HepG2 (cell line): ENCODE results near the gene BICDL2. TPM values are rescaled to one million over a fixed set of nuclear protein-coding genes. Genes with fewer than 3 reads are reported as not detected.

Experiments used
- AGO2 ChIP-seq: fragments of 200-400 bp; formaldehyde crosslinking; optimal IDR thresholded peaks from 2 replicates; pipeline ENCODE3; 2017; ENCODE audit warnings: mild to moderate bottlenecking, low read depth, low read length, moderate library complexity
- ASH2L ChIP-seq: fragments of 300-600, 200-600 bp; sonication (generic); IDR thresholded peaks from 2 replicates; pipeline ENCODE4 v1.7.0; 2017; ENCODE audit warnings: low read depth, mild to moderate bottlenecking, moderate library complexity, mixed read lengths, low read length; ENCODE audit not compliant: insufficient read length
- BRCA1 ChIP-seq: sonication (generic); formaldehyde crosslinking; IDR thresholded peaks from 2 replicates; pipeline ENCODE4 v1.4.0; 2020; ENCODE audit warnings: missing genetic modification reagents
- DMAP1 ChIP-seq: IDR thresholded peaks from 2 replicates; pipeline ENCODE4 v1.6.1; 2016
- ELF4 ChIP-seq: sonication (generic); formaldehyde crosslinking; IDR thresholded peaks from 2 replicates; pipeline ENCODE4 v1.5.0; 2020; ENCODE audit warnings: missing genetic modification reagents, mild to moderate bottlenecking, moderate library complexity, borderline replicate concordance
- EZH2 ChIP-seq: conservative IDR thresholded peaks from 2 replicates; pipeline ENCODE4 v1.6.1; 2012; ENCODE audit warnings: mild to moderate bottlenecking, low read depth, low read length, moderate library complexity
- HNRNPH1 ChIP-seq: fragments of 200-400 bp; formaldehyde crosslinking; optimal IDR thresholded peaks from 2 replicates; pipeline ENCODE3; 2017; ENCODE audit warnings: mild to moderate bottlenecking, low read depth, low read length
- KAT7 ChIP-seq: IDR thresholded peaks from 2 replicates; pipeline ENCODE4 v1.6.1; 2018; ENCODE audit warnings: borderline replicate concordance, missing compliant biosample characterization
- KDM2A ChIP-seq: sonication (generic); formaldehyde crosslinking; IDR thresholded peaks from 2 replicates; pipeline ENCODE4 v1.4.0; 2020; ENCODE audit warnings: low read depth, missing genetic modification reagents, borderline replicate concordance
- MAF1 ChIP-seq: sonication (generic); formaldehyde crosslinking; IDR thresholded peaks from 2 replicates; pipeline ENCODE4 v1.5.0; 2020; ENCODE audit warnings: missing genetic modification reagents, borderline replicate concordance
- NCOA5 ChIP-seq: sonication (generic); formaldehyde crosslinking; IDR thresholded peaks from 2 replicates; pipeline ENCODE4 v1.4.0; 2020; ENCODE audit warnings: missing genetic modification reagents
- PHF20 ChIP-seq: sonication (generic); formaldehyde crosslinking; IDR thresholded peaks from 2 replicates; pipeline ENCODE4 v1.5.0; 2020; ENCODE audit warnings: mild to moderate bottlenecking, missing genetic modification reagents
- RNF2 ChIP-seq: fragments of 450-650 bp; conservative IDR thresholded peaks from 2 replicates; pipeline ENCODE4 v1.6.1; 2016; ENCODE audit warnings: low read depth
- SNRNP70 ChIP-seq: fragments of 200-400 bp; formaldehyde crosslinking; IDR thresholded peaks from 2 replicates; pipeline ENCODE4 v1.6.1; 2017; ENCODE audit warnings: mild to moderate bottlenecking, low read depth, low read length, moderate library complexity
- STAT5B ChIP-seq: sonication (generic); formaldehyde crosslinking; IDR thresholded peaks from 2 replicates; pipeline ENCODE4 v1.4.0; 2020; ENCODE audit warnings: missing genetic modification reagents
- TSC22D2 ChIP-seq: sonication (generic); formaldehyde crosslinking; IDR thresholded peaks from 2 replicates; pipeline ENCODE4 v1.5.1; 2020; ENCODE audit warnings: missing genetic modification reagents, mild to moderate bottlenecking, borderline replicate concordance
- XBP1 ChIP-seq: sonication (generic); formaldehyde crosslinking; IDR thresholded peaks from 2 replicates; pipeline ENCODE4 v1.5.0; 2020; ENCODE audit warnings: missing genetic modification reagents
- ZBTB21 ChIP-seq: sonication (generic); formaldehyde crosslinking; IDR thresholded peaks from 2 replicates; pipeline ENCODE4 v1.4.0; 2020; ENCODE audit warnings: missing genetic modification reagents
- ZC3H13 ChIP-seq: sonication (generic); formaldehyde crosslinking; IDR thresholded peaks from 2 replicates; pipeline ENCODE4 v1.8.1; 2023; ENCODE audit warnings: mild to moderate bottlenecking, missing genetic modification reagents, moderate library complexity
- ZKSCAN1 ChIP-seq: fragments of 150-350 bp; IDR thresholded peaks from 2 replicates; pipeline ENCODE4 v1.6.1; 2014; ENCODE audit warnings: low read length
- ZNF121 ChIP-seq: sonication (generic); formaldehyde crosslinking; IDR thresholded peaks from 2 replicates; pipeline ENCODE4 v1.5.0; 2020; ENCODE audit warnings: mild to moderate bottlenecking, missing genetic modification reagents
- ZNF232 ChIP-seq: sonication (generic); formaldehyde crosslinking; IDR thresholded peaks from 2 replicates; pipeline ENCODE4 v1.4.0; 2020; ENCODE audit warnings: missing genetic modification reagents, borderline replicate concordance
- ZNF326 ChIP-seq: sonication (generic); formaldehyde crosslinking; IDR thresholded peaks from 2 replicates; pipeline ENCODE4 v1.4.0; 2020; ENCODE audit warnings: missing genetic modification reagents, borderline replicate concordance
- ZNF543 ChIP-seq: sonication (generic); formaldehyde crosslinking; IDR thresholded peaks from 2 replicates; pipeline ENCODE4 v1.4.0; 2020; ENCODE audit warnings: mild to moderate bottlenecking, missing genetic modification reagents
- ZNF570 ChIP-seq: sonication (generic); formaldehyde crosslinking; IDR thresholded peaks from 2 replicates; pipeline ENCODE4 v1.4.0; 2020; ENCODE audit warnings: mild to moderate bottlenecking, missing genetic modification reagents, borderline replicate concordance
- ZNF572 ChIP-seq: sonication (generic); formaldehyde crosslinking; IDR thresholded peaks from 2 replicates; pipeline ENCODE4 v1.5.1; 2020; ENCODE audit warnings: mild to moderate bottlenecking, missing genetic modification reagents
- ZNF678 ChIP-seq: sonication (generic); formaldehyde crosslinking; IDR thresholded peaks from 2 replicates; pipeline ENCODE4 v1.4.0; 2020; ENCODE audit warnings: mild to moderate bottlenecking, missing genetic modification reagents
- ZNF879 ChIP-seq: sonication (generic); formaldehyde crosslinking; IDR thresholded peaks from 2 replicates; pipeline ENCODE4 v1.8.1; 2023; ENCODE audit warnings: missing genetic modification reagents
- ZSCAN30 ChIP-seq: sonication (generic); formaldehyde crosslinking; IDR thresholded peaks from 2 replicates; pipeline ENCODE4 v1.5.0; 2020; ENCODE audit warnings: mild to moderate bottlenecking, missing genetic modification reagents
- polyA plus RNA-seq, 8 experiments: library from polyadenylated mRNA; depleted of rRNA in 3 of 8; stranded (reverse) in 7 of 8; unstranded in 1 of 8; fragments of >200 nt; fragmentation: Illumina TruSeq in 4 of 8; extraction: Trizol in 4 of 8; gene quantifications; 2 replicates each; pipeline versions ENCODE4 v1.2.1 to v1.2.3, GENCODE V29; 2011 to 2016; ENCODE audit warnings: low read depth in 4 of 8, missing spikeins in 1 of 8, mixed read lengths in 1 of 8; ENCODE audit not compliant: insufficient read depth in 1 of 8
- total RNA-seq, 5 experiments: library from RNA; depleted of rRNA; stranded (reverse); fragments of >200 nt; fragmentation: Illumina TruSeq; extraction: Trizol; gene quantifications; 2 replicates each; pipeline ENCODE4 v1.2.3, GENCODE V29; 2016; ENCODE audit warnings: low read depth in 1 of 5
- TF ChIP-seq, protein P1 (sequence below): sonication (generic); formaldehyde crosslinking; IDR thresholded peaks from 2 replicates; pipeline ENCODE4 v1.4.0; 2020; ENCODE audit warnings: low read depth, mild to moderate bottlenecking, missing genetic modification reagents
- TF ChIP-seq, protein P2 (sequence below), 2 experiments: fragments of 450-650 bp in 1 of 2; sonication (generic) in 1 of 2; formaldehyde crosslinking; IDR thresholded peaks; 2 replicates each; pipeline versions ENCODE4 v1.5.0 to v1.8.0; 2020 to 2022; ENCODE audit warnings: mild to moderate bottlenecking in 1 of 2, missing genetic modification reagents in 1 of 2

BICDL2 gene
- total and polyA plus RNA-seq, 2 of the 13 experiments (the other 11 are each of a cell fraction or from before 2014, with no cell fraction given), result 0.12 TPM; not detected in 1

DNA sequence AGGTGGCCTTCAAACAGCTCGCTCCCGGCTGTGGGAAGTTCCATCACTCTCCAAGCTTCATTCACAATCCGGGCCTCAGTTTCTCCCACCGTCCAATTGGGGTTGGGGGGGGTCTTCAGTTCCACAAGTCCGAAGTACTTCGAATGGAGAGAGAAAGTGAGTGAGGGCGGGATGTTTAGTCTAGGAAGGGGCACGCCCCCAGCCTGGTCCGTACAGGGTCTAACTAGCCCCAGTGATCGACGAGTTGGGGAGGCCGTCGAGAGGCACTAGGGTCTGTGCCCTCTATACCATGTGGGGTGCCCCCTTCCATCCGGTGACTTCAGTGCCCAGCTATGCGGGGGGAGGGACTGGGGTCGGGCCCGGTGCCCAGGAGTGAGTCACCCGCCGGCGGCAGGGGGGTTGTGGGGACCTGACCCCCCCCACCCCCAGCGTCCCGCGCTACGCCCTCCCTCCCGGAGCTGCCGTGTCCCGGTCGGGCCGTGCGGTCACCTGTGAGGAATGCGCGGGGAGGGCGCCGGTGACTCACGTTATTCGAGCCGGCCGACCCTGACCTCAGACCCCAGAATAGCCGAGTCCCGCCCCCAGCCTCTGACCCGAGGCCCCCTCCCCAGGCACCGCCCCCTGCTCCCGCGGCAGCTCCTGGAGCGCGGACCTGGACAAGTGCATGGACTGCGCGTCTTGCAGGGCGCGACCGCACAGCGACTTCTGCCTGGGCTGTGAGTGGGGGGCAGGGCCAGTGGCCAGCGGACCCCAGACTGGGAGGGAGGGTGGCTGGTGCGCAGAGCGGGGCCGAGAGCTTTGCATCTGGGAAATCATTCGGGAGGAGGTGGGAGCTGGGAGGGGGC lies 15.9 kb downstream of the BICDL2 start (continued):
- TF ChIP-seq ZNF232, result no peak; the same call in 1 of the 2 replicates
- no peak for TF ChIP-seq ZNF326
- TF ChIP-seq ZNF572 (CRISPR knock-in tag), result no peak
- TF ChIP-seq TSC22D2 (CRISPR knock-in tag), result no peak
- TF ChIP-seq ZNF121, result peak; percentile 32; the same call in 1 of the 2 replicates
- 0 out of 2 replicates have a peak, but pooled peaks have one; percentile 64 for TF ChIP-seq BRCA1 (CRISPR knock-in tag)
- TF ChIP-seq DMAP1 (CRISPR knock-in tag), result peak; percentile 64; the same call in 1 of the 2 replicates
- no peak for TF ChIP-seq RNF2
- TF ChIP-seq PHF20 (CRISPR knock-in tag), result peak; percentile 22; the same call in 1 of the 2 replicates
- no peak for TF ChIP-seq ZNF543 (CRISPR knock-in tag)
- TF ChIP-seq EZH2, result no peak
- TF ChIP-seq, protein P1, sequence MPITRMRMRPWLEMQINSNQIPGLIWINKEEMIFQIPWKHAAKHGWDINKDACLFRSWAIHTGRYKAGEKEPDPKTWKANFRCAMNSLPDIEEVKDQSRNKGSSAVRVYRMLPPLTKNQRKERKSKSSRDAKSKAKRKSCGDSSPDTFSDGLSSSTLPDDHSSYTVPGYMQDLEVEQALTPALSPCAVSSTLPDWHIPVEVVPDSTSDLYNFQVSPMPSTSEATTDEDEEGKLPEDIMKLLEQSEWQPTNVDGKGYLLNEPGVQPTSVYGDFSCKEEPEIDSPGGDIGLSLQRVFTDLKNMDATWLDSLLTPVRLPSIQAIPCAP (CRISPR knock-in tag), result no peak
- no peak for TF ChIP-seq NCOA5 (CRISPR knock-in tag)
- TF ChIP-seq STAT5B (CRISPR knock-in tag), result no peak; the same call in 1 of the 2 replicates
- 0 out of 2 replicates have a peak, but pooled peaks have one; percentile 63 for TF ChIP-seq ELF4
- TF ChIP-seq XBP1 (CRISPR knock-in tag), result no peak
- TF ChIP-seq KDM2A (CRISPR knock-in tag), result peak; percentile 80; the same call in 1 of the 2 replicates
- TF ChIP-seq ZNF879 (CRISPR knock-in tag), result no peak; the same call in 1 of the 2 replicates
- no peak for TF ChIP-seq MAF1 (CRISPR knock-in tag)
- TF ChIP-seq ZKSCAN1, result no peak
- no peak; the same call in 1 of the 2 replicates for TF ChIP-seq KAT7 (CRISPR knock-in tag)
- TF ChIP-seq ZSCAN30 (CRISPR knock-in tag), result no peak
- no peak for TF ChIP-seq SNRNP70
- TF ChIP-seq ZC3H13 (CRISPR knock-in tag), result 0 out of 2 replicates have a peak, but pooled peaks have one; percentile 24
- 0 out of 2 replicates have a peak, but pooled peaks have one; percentile 8 for TF ChIP-seq ZBTB21 (CRISPR knock-in tag)
- no peak for TF ChIP-seq ZNF678
- TF ChIP-seq ZNF570 (CRISPR knock-in tag), result 0 out of 2 replicates have a peak, but pooled peaks have one; percentile 21
- peak; percentile 75 for TF ChIP-seq AGO2
- TF ChIP-seq ASH2L, result peak; percentile 70
- peak; percentile 24 for TF ChIP-seq HNRNPH1
- TF ChIP-seq, protein P2, sequence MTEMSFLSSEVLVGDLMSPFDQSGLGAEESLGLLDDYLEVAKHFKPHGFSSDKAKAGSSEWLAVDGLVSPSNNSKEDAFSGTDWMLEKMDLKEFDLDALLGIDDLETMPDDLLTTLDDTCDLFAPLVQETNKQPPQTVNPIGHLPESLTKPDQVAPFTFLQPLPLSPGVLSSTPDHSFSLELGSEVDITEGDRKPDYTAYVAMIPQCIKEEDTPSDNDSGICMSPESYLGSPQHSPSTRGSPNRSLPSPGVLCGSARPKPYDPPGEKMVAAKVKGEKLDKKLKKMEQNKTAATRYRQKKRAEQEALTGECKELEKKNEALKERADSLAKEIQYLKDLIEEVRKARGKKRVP (CRISPR knock-in tag; IDR thresholded peaks at IDR 0.05), result peak in 1 of 2 experiments; percentile 41; a peak in 1 of 4 replicates
